OCI-LY7 (cell line): ENCODE results near the gene PDXK. TPM values are rescaled to one million over a fixed set of nuclear protein-coding genes. Genes with fewer than 3 reads are reported as not detected.

Experiments used
- BruUV-seq: library from RNA; stranded (reverse); fragments of 400-500 nt; replicated peaks from 2 replicates; lab custom pipeline; 2021; lab: Mats Ljungman, UMichigan
- CTCF ChIA-PET: fragments of 300-600 bp; sonication (Branson Sonifier 250); formaldehyde crosslinking; loops from one replicate; lab custom pipeline; 2022; ENCODE audit warnings: antibody characterized with exemption; ENCODE audit not compliant: unreplicated experiment; lab: Charles Lee
- POLR2A ChIA-PET: fragments of 300-600 bp; sonication (Branson Sonifier 250); formaldehyde crosslinking; loops from one replicate; lab custom pipeline; 2022; ENCODE audit warnings: antibody characterized with exemption; lab: Charles Lee
- DNase-seq: peaks from one replicate; pipeline ENCODE4 v3.0.0-alpha.2; 2015; ENCODE audit warnings: low spot score
- H2AFZ ChIP-seq: fragments of 200-600 bp; sonication (generic), shearing (Covaris generic); 2 replicates; pipeline ENCODE4 v1.6.1; 2014; ENCODE audit warnings: mild to moderate bottlenecking, antibody characterized with exemption, low read length, moderate library complexity
- H3K27ac ChIP-seq: fragments of 200-600 bp; sonication (generic); 2 replicates; pipeline ENCODE4 v1.5.1; 2014; ENCODE audit warnings: mixed run types, low read depth, mild to moderate bottlenecking, moderate library complexity, low read length, inconsistent platforms; ENCODE audit not compliant: poor library complexity, severe bottlenecking
- H3K36me3 ChIP-seq: fragments of 200-600 bp; sonication (generic); 2 replicates; pipeline ENCODE4 v1.6.1; 2014; ENCODE audit warnings: mild to moderate bottlenecking, antibody characterized with exemption, low read length, moderate library complexity, mixed read lengths; ENCODE audit not compliant: insufficient read depth
- H3K4me1 ChIP-seq: fragments of 200-600 bp; sonication (generic); 2 replicates; pipeline ENCODE4 v1.5.1; 2014; ENCODE audit warnings: mild to moderate bottlenecking, low read length; ENCODE audit not compliant: insufficient read depth, poor library complexity, severe bottlenecking
- H3K4me2 ChIP-seq: fragments of 200-600 bp; sonication (generic); 2 replicates; pipeline ENCODE4 v1.6.1; 2014; ENCODE audit warnings: mild to moderate bottlenecking, low read length
- H3K4me3 ChIP-seq: fragments of 200-600 bp; sonication (generic); 2 replicates; pipeline ENCODE4 v1.5.1; 2014; ENCODE audit warnings: mild to moderate bottlenecking, low read depth, low read length; ENCODE audit not compliant: poor library complexity, severe bottlenecking
- H3K79me2 ChIP-seq: fragments of 200-600 bp; sonication (generic); 2 replicates; pipeline ENCODE4 v1.6.1; 2016; ENCODE audit warnings: low read depth, mild to moderate bottlenecking, low read length, moderate library complexity, mixed read lengths; ENCODE audit not compliant: insufficient read depth
- H3K9me2 ChIP-seq: fragments of 200-600 bp; sonication (generic); 2 replicates; pipeline ENCODE4 v1.6.1; 2016; ENCODE audit warnings: mild to moderate bottlenecking, low read length, mixed read lengths; ENCODE audit not compliant: insufficient read depth
- H3K9me3 ChIP-seq: fragments of 200-600 bp; sonication (generic); 2 replicates; pipeline ENCODE4 v1.6.1; 2014; ENCODE audit warnings: mild to moderate bottlenecking, mixed run types, low read length, mixed read lengths
- H4K20me1 ChIP-seq: fragments of 200-600 bp; sonication (generic); 2 replicates; pipeline ENCODE4 v1.6.1; 2014; ENCODE audit warnings: mild to moderate bottlenecking, antibody characterized with exemption, low read length, moderate library complexity, mixed read lengths; ENCODE audit not compliant: insufficient read depth
- EZH2phosphoT487 ChIP-seq: fragments of 200-600 bp; sonication (generic); IDR thresholded peaks from 2 replicates; pipeline ENCODE4 v1.6.1; 2018; ENCODE audit warnings: low read depth, borderline replicate concordance, mild to moderate bottlenecking, mixed run types, antibody characterized with exemption, low read length, moderate library complexity, mixed read lengths
- intact Hi-C: fragments of 100-400 bp; cut with micrococcal nuclease; formaldehyde crosslinking; loops from one replicate; pipeline ENCODE4 v1.10.0; 2022; ENCODE audit not compliant: unreplicated experiment
- total RNA-seq, 2 experiments: library from RNA; depleted of rRNA in 1 of 2; stranded (reverse); fragments of >200 nt in 1 of 2; shearing (Covaris generic) in 1 of 2; gene quantifications; 2 replicates each; pipeline ENCODE4 v1.2.3, GENCODE V29; 2014 to 2022
- TF ChIP-seq, protein P1 (sequence below): fragments of 200-600 bp; sonication (generic); conservative IDR thresholded peaks from 2 replicates; pipeline ENCODE4 v1.5.1; 2014; ENCODE audit warnings: mild to moderate bottlenecking, antibody characterized with exemption, low read length, moderate library complexity, mixed read lengths

PDXK gene
- total RNA-seq, 2 experiments from 2014 or later, result 32.8 to 67.0 TPM

DNA sequence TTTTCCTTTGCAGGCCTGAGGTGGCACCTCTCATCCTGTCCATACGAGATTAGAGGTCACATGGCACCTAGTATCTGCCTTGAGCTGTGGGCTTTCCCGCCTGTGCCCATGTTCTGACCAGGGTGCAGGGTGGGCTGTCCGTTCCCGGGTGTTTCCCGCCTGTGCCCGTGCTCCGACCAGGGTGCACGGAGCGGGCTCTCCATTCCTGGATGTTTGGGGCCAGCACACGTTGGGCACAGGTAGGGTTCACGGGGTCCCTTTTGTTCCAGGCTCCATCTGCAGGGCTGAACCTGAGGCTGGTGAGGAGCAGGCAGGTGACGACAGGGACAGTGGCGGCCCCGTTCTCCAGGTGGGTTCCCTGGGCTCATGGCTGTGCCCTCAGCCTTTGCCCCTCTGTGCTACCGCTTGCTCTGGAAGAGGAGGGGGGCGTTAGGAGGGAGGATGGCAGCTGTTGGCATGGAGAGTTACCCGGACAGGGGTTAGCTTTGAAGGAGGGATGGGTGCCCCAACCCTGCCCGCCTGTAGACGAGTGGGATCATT, 80.4 kb downstream of the PDXK start:
- Histone ChIP-seq H3K4me1 (peaks cover 4% of the 10 kb centered on the region), H4K20me1 (no peaks in the 10 kb centered on the region; the same call in 1 of the 2 replicates), H3K9me3 (no peaks in the 10 kb centered on the region), H3K27ac (no peak overlapping the region), H3K9me2 (no peaks in the 10 kb centered on the region), H3K4me3 (no peak overlapping the region), H3K36me3 (peaks cover 100% of the 10 kb centered on the region), H3K79me2 (no peaks in the 10 kb centered on the region), H3K4me2 (no peak overlapping the region), H2AFZ (no peak overlapping the region)
- POLR2A ChIA-PET, result no interaction called here
- CTCF ChIA-PET, result no interaction called here
- DNase-seq, result no peak
- intact Hi-C loops, result no loop called here
- TF ChIP-seq EZH2phosphoT487, result no peak
- TF ChIP-seq, protein P1, sequence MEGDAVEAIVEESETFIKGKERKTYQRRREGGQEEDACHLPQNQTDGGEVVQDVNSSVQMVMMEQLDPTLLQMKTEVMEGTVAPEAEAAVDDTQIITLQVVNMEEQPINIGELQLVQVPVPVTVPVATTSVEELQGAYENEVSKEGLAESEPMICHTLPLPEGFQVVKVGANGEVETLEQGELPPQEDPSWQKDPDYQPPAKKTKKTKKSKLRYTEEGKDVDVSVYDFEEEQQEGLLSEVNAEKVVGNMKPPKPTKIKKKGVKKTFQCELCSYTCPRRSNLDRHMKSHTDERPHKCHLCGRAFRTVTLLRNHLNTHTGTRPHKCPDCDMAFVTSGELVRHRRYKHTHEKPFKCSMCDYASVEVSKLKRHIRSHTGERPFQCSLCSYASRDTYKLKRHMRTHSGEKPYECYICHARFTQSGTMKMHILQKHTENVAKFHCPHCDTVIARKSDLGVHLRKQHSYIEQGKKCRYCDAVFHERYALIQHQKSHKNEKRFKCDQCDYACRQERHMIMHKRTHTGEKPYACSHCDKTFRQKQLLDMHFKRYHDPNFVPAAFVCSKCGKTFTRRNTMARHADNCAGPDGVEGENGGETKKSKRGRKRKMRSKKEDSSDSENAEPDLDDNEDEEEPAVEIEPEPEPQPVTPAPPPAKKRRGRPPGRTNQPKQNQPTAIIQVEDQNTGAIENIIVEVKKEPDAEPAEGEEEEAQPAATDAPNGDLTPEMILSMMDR, result no peak
- BruUV-seq, result no TSS peak

DNA sequence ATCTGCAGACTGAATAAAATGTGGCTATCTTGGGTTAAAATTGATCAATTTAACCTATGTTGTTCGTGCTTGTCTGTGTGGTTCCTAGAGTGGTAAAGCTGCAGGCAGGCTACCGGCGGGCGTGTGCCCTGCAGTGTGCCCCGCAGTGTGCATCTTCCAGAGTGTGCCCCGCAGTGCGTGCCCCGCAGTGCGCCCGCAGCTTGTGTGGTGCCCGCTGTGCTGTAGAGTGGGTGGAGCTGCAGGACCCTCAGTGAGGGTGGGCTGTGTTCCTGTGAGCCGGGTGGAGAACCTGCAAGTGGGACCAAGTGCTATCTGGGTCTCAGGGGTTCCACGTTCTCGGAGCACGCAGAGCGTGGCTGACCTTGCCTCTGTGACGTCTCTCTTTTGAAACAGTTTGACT, 81.2 kb downstream of the PDXK start:
- BruUV-seq, result no TSS peak

DNA sequence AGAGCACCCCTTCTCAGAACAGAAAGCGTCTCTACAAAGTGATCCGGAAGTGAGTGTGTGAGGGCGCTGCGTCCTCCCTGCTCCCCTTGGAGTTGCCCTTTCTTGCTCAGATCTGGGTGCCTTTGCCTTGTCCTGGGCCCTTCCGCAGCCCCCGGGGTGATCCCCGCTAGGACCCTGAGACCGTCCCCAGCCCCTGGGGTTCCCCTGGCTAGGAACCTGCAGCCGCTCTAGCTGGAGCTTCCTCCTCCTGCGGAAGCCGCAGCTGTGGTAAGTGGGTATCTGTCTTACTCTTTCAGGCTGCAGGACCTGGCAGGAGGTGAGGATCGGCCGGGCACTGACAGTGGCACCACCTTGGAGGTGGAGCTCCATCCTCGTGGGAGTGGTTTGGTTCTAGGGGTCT, 81.6 kb downstream of the PDXK start:
- Histone ChIP-seq H4K20me1 (no peaks in the 10 kb centered on the region), H3K27ac (no peak overlapping the region), H3K79me2 (no peaks in the 10 kb centered on the region), H3K36me3 (peaks cover 94% of the 10 kb centered on the region), H3K4me2 (no peak overlapping the region), H3K9me3 (no peaks in the 10 kb centered on the region), H2AFZ (no peak overlapping the region), H3K4me1 (peaks cover 16% of the 10 kb centered on the region), H3K4me3 (no peak overlapping the region), H3K9me2 (no peaks in the 10 kb centered on the region)
- TF ChIP-seq, protein P1, result no peak
- no peak for TF ChIP-seq EZH2phosphoT487
- CTCF ChIA-PET, result no interaction called here
- no TSS peak for BruUV-seq
- intact Hi-C loops, result no loop called here
- DNase-seq, result no peak
- POLR2A ChIA-PET, result no interaction called here

More for the DNA sequence above, 81.2 kb downstream of the PDXK start:
- H3K9me3 ChIP-seq, result no peaks in the 10 kb centered on the region
- no peaks in the 10 kb centered on the region for H3K79me2 ChIP-seq
- ChIA-PET POLR2A (no interaction called here), CTCF (no interaction called here)
- H3K36me3 ChIP-seq, result peaks cover 98% of the 10 kb centered on the region
- intact Hi-C loops, result no loop called here
- no peak for DNase-seq
- no peaks in the 10 kb centered on the region for H3K9me2 ChIP-seq
- no peak overlapping the region for H2AFZ ChIP-seq
- no peak overlapping the region for H3K4me2 ChIP-seq
- no peak overlapping the region for H3K4me3 ChIP-seq
- no peak overlapping the region for H3K27ac ChIP-seq
- TF ChIP-seq, protein P1, result no peak
- no peak for TF ChIP-seq EZH2phosphoT487
- no peaks in the 10 kb centered on the region; the same call in 1 of the 2 replicates for H4K20me1 ChIP-seq
- H3K4me1 ChIP-seq, result peaks cover 12% of the 10 kb centered on the region
